NCI-H2196 treated with DMSO at 0.1 percent for 48 hours (cell line): ENCODE results near the gene KRTAP15-1.

Experiments used
- DNase-seq: peaks from one replicate; lab custom pipeline; 2025; ENCODE audit not compliant: unreplicated experiment; lab: John Stamatoyannopoulos, UW

Gene KRTAP15-1

GRCh38 chr21:30439975-30440374, at the start of gene KRTAP15-1:
TSS of gene KRTAP15-1 (plus strand) at chr21:30440275. CDS start at chr21:30440328, 53 bp downstream.
- DNase-seq = no peak

- DNase-seq = no peak
These were observed 48.5 kb upstream of the KRTAP15-1 start for GRCh38 chr21:30391492-30392025.

GRCh38 chr21:30395731-30396130, 44.3 kb upstream of the KRTAP15-1 start, which contains the start of gene KRTAP13-1:
TSS of gene KRTAP13-1 (plus strand) at chr21:30396031. CDS start at chr21:30396087, 56 bp downstream.
- DNase-seq = no peak

- DNase-seq = peak; percentile 45
These were observed 31.1 kb upstream of the KRTAP15-1 start for GRCh38 chr21:30408782-30409494.

- no peak for DNase-seq
These were observed 24.1 kb upstream of the KRTAP15-1 start for GRCh38 chr21:30415993-30416392.

GRCh38 chr21:30425826-30426225, 14.2 kb upstream of the KRTAP15-1 start, which contains the start of gene KRTAP13-3:
TSS of gene KRTAP13-3 (minus strand) at chr21:30425926. CDS start at chr21:30425912, 14 bp downstream.
- DNase-seq = no peak

- no peak for DNase-seq
These were observed 13.3 kb upstream of the KRTAP15-1 start for GRCh38 chr21:30426731-30427130.

- DNase-seq = no peak
These were observed 9.9 kb upstream of the KRTAP15-1 start, which contains the start of gene KRTAP13-4 for GRCh38 chr21:30430170-30430655. TSS of gene KRTAP13-4 (plus strand) at chr21:30430220. CDS start at chr21:30430276, 56 bp downstream.

GRCh38 chr21:30434033-30434631, 5.9 kb upstream of the KRTAP15-1 start:
- DNase-seq = no peak

- no peak for DNase-seq
These were observed 3.0 kb upstream of the KRTAP15-1 start for GRCh38 chr21:30437010-30437565.

- DNase-seq = no peak
These were observed 3.2 kb downstream of the KRTAP15-1 start for GRCh38 chr21:30443226-30443625.

GRCh38 chr21:30444204-30444603, 4.1 kb downstream of the KRTAP15-1 start:
- no peak for DNase-seq

GRCh38 chr21:30447056-30447455, 7.0 kb downstream of the KRTAP15-1 start:
- DNase-seq = no peak

GRCh38 chr21:30448514-30448913, 8.4 kb downstream of the KRTAP15-1 start:
- no peak for DNase-seq

GRCh38 chr21:30463713-30464112, 23.6 kb downstream of the KRTAP15-1 start:
- DNase-seq = no peak

GRCh38 chr21:30468900-30469714, 29.0 kb downstream of the KRTAP15-1 start:
- DNase-seq = no peak

- no peak for DNase-seq
These were observed 37.9 kb downstream of the KRTAP15-1 start for GRCh38 chr21:30478004-30478403.

GRCh38 chr21:30479259-30479658, 39.2 kb downstream of the KRTAP15-1 start:
- DNase-seq = no peak

- no peak for DNase-seq
These were observed 40.1 kb downstream of the KRTAP15-1 start, which contains the start of gene KRTAP19-1 for GRCh38 chr21:30480145-30480544. TSS of gene KRTAP19-1 (minus strand) at chr21:30480367. CDS start at chr21:30480317, 50 bp downstream.

GRCh38 chr21:30482130-30482529, 42.1 kb downstream of the KRTAP15-1 start:
- no peak for DNase-seq

GRCh38 chr21:30486180-30486579, 46.1 kb downstream of the KRTAP15-1 start:
- no peak for DNase-seq
